ENCODE results near the gene DNAI4.
"Not testable (repeated sequence)": the region's sequence is repeated elsewhere in the genome, so short reads cannot be mapped to it uniquely, and the experiment has no call there.

Gene DNAI4

DNA sequence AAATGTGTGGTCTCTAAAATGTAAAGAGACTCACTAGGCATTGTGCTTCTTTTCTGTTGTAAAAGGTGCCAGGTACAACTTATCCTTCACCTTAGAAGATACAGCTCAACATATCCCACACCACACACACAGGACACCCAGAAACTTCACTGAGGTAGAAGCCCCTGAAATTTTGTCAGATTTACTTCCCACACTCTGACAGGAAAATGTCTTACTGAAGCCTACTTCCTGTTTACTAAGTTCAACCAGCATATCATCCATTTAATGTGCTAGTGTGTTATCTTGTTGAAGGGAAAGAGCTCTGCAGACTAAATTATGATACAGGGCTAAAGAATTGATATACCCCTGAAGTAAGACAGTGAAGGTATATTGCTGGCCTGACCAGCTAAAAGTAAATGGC is 83.7 kb downstream of the DNAI4 start:
- TF ChIP-seq, protein P1, sequence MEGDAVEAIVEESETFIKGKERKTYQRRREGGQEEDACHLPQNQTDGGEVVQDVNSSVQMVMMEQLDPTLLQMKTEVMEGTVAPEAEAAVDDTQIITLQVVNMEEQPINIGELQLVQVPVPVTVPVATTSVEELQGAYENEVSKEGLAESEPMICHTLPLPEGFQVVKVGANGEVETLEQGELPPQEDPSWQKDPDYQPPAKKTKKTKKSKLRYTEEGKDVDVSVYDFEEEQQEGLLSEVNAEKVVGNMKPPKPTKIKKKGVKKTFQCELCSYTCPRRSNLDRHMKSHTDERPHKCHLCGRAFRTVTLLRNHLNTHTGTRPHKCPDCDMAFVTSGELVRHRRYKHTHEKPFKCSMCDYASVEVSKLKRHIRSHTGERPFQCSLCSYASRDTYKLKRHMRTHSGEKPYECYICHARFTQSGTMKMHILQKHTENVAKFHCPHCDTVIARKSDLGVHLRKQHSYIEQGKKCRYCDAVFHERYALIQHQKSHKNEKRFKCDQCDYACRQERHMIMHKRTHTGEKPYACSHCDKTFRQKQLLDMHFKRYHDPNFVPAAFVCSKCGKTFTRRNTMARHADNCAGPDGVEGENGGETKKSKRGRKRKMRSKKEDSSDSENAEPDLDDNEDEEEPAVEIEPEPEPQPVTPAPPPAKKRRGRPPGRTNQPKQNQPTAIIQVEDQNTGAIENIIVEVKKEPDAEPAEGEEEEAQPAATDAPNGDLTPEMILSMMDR (IDR thresholded peaks at IDR 0.05) = no peak
- DNase-seq (ENCODE audit: low spot score) = no peak
- H3K4me3 ChIP-seq = no peak overlapping the region

DNA sequence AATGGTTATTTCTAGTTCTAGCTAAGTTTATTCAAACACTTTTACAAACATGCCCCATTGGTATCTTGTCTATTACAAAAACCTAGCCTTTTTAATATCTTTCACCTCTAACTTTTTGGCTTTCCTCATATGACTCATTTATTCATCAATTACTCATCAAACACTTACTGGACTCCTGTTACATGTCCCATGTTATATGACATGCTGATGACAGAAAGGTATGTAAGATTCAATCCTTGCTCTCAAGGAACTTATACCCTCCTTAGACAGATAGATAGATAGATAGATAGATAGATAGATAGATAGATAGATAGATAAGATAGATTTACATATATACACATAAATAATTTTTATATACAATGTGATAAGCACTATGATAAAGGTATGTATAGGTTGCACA is 89.7 kb downstream of the DNAI4 start:
- Histone ChIP-seq H3K27ac (no peak overlapping the region), H3K4me3 (no peak overlapping the region)
- DNase-seq (ENCODE audit: low spot score) = no peak
- TF ChIP-seq, protein P1 (IDR thresholded peaks at IDR 0.05) = no peak

More for the DNA sequence above, 83.7 kb downstream of the DNAI4 start:
- H3K27ac ChIP-seq = no peak overlapping the region

DNA sequence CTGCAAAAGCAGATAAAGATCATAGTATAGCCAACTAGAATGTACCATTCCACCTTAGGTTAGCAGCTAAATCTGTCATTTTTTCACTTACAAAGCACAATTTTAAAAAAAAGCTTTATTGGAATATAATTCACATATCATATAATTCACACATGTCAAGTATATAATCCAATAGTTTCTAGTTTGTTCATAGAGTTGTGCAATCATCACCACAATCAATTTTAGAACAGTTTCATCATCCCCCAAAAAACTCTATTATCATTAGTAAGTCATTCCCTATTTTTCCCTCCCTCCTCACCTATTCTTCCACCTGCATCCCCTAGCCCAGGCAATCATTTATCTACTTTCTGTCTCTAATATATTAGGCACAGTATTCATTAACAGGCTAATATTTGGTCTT is 91.5 kb downstream of the DNAI4 start:
- no peak overlapping the region for H3K27ac ChIP-seq
- DNase-seq (ENCODE audit: low spot score) = no peak
- H3K4me3 ChIP-seq = no peak overlapping the region
- TF ChIP-seq, protein P1 (IDR thresholded peaks at IDR 0.05) = no peak

DNA sequence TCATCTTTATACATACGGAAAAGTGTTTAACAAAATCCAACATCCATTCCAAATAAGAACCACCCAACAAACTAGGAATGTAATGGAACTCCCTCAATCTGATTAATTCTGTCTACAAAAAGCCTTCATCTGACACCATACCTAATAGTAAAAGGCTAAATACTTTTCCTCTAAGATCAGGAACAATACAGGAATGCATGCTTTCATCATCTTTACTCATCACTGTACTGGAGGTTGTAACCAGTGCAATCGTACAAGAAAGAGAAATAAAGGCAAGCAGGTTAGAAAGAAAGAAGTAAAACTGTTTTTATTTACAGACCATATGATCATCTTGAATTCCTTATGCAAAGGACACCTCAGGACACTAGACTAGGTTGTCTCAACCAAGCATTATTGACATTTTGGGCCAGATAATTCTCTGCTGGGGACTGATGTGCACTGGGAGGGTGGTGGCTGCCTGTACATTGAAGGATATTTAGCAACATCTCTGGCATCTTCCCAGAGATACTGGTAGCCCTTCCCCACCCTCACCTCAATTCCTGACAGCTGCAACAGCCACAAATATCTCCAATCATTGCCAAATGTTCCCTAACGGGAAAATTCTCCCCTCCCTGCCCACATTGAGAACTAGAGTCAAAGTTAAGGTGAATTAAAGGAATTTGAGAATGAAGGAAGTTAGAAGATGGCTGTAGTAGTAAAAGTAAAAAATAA is 93.0 kb downstream of the DNAI4 start:
- no peak for DNase-seq (ENCODE audit: low spot score)
- H3K27ac ChIP-seq = no peak overlapping the region
- no peak overlapping the region for H3K4me3 ChIP-seq
- TF ChIP-seq, protein P1 (IDR thresholded peaks at IDR 0.05) = no peak

DNA sequence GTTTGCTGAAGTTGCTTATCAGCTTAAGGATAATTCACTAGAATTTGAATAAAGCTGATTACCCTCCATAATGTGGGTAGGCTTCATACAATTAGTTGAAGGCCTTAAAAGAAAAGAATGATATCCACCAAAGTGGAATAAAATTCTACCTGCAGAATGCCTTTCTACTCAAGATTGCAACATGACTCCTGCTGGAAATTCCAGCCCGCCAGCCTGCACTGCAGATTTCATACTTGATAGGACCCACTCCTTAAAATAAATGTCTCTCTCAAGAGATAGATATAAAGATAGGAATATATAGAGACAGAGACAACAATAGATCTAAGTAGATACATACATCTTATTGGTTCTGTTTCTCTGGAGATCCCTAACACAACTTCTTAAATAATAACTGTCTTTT is 99.9 kb downstream of the DNAI4 start:
- DNase-seq (ENCODE audit: low spot score) = no peak
- Histone ChIP-seq H3K27ac (no peak overlapping the region), H3K4me3 (no peak overlapping the region)
- TF ChIP-seq, protein P1 (IDR thresholded peaks at IDR 0.05) = no peak

DNA sequence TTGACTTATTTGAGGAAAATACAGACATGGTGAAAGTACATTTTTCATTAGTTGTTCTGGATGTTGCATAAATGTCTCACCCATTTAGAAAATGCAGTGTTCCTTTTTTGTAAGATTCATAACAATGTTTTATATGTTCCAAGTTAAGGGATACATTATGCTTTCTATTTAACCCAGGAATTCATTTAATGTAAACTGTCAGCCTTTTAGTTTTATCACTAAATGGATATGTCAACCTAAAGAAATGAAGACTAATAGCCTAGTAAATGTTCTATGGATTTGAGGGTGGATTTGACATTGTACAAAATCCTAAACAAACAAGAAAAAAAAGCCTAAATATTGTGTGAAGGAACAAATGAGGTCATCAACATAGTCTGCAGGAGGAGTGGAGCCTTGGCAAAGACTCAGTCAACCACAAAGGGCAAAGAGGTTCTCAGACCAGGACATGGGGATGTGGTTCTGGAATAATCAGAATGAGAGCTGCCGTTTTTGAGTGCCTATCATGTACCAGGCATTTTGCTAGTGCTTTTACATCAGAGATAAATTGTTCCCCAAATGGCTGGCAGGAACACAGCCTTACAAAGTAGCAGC is 114.8 kb downstream of the DNAI4 start:
- TF ChIP-seq, protein P1 (IDR thresholded peaks at IDR 0.05) = no peak
- Histone ChIP-seq H3K4me3 (no peak overlapping the region), H3K27ac (no peak overlapping the region)
- DNase-seq (ENCODE audit: low spot score) = no peak

GRCh38 chr1:66809245-66809644 is 115.4 kb downstream of the DNAI4 start:
- H3K4me3 ChIP-seq = no peak overlapping the region
- DNase-seq (ENCODE audit: low spot score) = no peak
- TF ChIP-seq, protein P1 (IDR thresholded peaks at IDR 0.05) = no peak
- no peak overlapping the region for H3K27ac ChIP-seq

DNA sequence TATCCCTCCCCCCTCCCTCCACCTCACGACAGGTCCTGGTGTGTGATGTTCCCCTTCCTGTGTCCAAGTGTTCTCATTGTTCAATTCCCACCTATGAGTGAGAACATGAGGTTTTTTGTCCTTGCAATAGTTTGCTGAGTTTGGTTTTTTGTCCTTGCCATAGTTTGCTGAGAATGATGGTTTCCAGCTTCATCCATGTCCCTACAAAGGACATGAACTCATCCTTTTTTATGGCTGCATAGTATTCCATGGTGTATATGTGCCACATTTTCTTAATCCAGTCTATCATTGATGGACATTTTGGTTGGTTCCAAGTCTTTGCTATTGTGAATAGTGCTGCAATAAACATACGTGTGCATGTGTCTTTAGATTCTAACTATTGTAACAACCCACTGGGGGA is 128.8 kb downstream of the DNAI4 start:
- not testable (repeated sequence) for DNase-seq (ENCODE audit: low spot score); H3K4me3 ChIP-seq; H3K27ac ChIP-seq

Data from coronary artery (tissue), 2 donors.